HG02885 (cell line): Measurements from ENCODE around the gene RIBC2.

Experiments
- ATAC-seq: cut with Tn5 transposase; IDR thresholded peaks from one replicate; pipeline ENCODE4 v1.9.1; 2021; ENCODE audit warnings: mild to moderate bottlenecking; ENCODE audit not compliant: unreplicated experiment, poor library complexity

RIBC2 gene

DNA sequence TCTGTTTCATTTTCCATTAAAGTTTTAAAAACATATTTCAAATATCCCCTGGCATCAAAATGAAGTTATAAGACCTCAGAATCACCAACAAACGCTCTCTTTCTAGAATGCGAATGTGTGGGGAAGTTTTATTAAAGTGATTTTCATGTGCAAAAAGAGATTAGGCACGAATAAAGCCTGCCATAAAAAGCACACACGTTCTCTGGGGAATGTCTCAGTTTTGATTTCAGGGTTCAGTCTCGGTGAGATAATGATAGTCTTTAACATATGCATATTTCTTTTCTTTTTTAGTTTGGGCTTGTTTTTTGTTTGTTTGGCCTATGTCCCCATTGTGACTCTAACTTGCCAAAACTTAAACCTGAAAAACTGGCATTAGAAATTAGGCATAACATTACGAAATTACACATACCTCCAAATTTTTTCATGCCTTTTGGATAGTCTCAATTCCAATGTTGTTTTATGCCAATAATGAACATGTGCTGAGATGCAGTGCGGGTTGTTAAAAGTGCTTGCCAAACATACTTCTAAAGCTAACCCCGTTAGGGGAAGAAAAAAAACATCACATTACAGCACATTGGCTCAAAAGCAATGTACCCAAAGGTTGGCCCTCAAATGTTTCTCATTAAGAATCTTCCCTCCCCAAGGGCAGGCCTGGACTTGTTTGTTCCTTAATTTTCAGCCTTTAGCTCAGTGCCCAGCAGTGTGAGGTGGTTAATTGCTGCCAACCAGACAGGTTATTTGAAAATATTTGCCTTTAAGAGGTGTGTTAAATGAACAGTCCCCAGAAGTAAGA is 56.0 kb downstream of the RIBC2 start:
- ATAC-seq = no peak

DNA sequence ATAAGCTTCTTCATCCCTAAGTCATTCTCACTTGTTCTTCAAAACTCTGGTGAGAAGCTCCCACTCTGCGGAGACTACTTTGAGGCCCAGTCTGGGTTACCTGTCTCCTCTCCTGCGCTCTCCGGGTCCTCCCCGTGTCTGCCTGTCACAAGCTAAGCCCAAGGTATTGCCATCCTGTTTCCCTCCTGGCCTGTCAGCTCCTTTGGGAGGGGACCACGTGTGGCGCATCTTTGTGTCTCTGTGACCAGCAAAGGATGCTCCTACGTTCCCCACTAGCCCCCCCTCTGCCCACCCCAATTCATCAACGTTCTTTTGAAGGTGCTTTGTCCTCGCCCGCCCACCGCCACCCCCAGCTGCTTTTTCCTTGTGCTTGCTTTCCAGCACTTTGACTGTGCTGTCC is 57.4 kb downstream of the RIBC2 start:
- no peak for ATAC-seq

DNA sequence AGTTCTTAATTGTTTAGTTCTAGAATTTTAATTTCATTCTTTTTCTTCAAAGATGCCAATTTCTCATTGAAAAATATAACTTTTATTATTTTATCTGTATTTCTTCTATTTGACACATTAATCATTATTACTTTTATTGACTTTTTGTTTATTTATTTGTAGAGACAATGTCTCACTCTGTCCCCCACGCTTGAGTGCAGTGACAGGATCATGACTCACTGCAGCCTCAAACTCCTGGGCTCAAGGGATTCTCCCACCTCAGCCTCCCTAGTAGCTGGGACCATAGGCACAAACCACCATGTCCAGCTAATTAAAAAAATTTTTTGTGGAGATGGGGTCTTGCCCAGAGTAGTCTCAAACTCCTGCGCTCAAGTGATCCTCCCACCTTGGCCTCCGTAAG is 58.9 kb downstream of the RIBC2 start:
- no peak for ATAC-seq

DNA sequence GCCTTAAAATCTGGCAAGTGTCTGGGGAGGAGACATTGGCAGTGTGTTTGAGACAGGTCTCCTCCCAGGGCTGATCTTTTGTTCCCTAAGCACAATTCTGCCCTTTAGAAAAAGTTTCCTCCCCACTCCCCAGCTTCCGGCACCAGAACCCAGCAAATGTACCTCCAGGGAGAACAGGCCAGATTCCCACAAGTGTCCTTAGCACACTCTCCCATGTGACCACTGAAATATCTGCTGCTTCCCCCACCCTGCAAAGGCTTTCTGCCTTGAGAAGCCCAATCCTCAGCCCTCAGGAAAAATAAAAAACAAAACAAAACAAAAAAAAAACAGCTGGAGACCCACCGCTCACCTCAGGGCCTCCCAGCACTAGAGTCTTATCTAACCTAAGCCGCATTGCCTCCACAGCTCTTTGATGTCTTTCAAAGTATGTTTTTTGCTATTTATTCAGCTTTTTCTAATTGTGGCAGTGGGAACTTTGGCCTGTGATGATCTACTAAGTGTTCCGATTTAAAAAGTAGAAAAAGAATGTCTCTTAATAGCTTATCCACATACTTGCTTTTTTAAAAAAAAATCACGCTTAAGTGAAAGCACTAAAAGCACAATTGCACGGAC is 60.2 kb downstream of the RIBC2 start:
- ATAC-seq = no peak

DNA sequence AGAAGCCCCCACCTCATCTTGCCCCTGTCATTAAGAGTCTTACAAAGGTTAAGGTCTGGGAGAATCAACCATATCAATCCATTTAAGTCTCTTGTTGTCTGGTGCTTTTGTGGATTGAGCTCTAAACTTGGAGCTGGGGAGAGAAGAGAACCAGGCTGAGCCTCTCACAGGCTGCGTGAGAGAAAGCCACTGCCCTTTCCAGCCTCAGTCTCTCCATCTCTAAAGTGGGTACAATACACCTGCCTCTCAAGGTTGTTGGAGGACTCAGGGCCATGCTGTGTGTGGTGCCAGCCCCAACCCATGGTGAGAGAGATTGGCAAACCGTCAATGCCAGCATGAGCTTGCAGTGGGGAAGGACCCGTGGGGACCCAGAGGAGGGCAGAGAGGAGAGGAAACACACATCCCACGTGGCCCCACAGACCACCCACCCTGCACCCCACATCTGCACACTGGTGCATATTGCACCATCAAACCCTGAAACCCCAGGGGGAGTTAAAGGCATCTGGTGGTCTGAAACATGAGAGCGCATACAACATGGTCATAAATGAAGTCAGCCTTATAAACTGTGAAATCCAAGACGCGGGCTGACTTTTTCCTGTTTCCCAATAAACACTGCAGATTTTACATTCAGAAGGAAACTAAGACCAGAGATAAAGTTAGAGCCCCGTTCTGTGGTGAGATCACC is 61.7 kb downstream of the RIBC2 start:
- ATAC-seq = no peak

DNA sequence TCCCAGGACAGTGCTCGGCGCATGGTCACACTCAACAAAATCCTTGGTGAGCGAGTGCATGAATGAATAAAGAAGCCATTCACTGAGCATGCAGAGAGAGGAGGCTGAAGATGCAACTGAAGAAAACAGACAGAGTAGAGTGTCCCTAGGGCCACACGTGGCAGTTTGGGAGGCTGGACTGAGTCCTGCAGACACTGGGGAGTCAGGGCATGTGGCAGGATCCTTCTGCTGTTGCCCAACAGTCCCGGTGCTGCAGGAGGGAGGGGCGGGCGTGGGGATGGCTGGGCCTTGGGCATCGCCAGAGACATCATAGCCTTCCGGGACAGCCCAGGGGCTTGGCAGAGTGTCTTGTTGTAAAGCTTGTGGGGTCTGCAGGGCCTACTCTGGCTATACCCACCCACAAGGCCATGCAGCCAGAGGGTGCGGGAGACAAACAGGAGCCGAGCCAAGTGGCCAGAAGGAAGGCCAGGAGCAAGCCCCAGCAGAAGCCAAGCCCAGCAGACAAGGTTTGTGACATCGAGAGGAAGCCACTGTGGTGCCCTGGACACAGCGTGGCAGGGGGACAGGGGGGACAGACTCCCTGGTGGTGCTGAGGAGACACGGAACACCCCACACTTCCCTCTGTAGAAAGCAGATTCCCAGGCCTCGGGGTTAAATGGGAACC is 62.5 kb downstream of the RIBC2 start:
- no peak for ATAC-seq

DNA sequence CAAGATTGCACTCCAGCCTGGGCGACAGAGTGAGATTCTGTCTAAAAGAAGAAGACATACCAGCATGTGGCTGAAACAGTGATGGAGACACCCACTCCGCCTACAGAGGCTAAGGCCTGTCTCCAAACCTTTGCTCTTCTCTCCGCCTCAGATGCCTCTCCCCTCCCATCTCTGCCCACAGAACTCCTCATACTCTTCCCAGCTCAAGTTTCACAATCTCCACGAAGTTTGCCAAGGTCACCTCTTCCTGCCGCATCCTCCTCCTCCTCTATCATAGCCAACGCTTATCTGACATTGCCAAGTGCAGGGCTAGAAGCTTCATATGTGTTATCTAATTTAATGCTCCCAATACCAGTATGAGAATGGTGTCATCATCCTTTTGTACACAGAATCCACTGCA is 63.3 kb downstream of the RIBC2 start:
- no peak for ATAC-seq

DNA sequence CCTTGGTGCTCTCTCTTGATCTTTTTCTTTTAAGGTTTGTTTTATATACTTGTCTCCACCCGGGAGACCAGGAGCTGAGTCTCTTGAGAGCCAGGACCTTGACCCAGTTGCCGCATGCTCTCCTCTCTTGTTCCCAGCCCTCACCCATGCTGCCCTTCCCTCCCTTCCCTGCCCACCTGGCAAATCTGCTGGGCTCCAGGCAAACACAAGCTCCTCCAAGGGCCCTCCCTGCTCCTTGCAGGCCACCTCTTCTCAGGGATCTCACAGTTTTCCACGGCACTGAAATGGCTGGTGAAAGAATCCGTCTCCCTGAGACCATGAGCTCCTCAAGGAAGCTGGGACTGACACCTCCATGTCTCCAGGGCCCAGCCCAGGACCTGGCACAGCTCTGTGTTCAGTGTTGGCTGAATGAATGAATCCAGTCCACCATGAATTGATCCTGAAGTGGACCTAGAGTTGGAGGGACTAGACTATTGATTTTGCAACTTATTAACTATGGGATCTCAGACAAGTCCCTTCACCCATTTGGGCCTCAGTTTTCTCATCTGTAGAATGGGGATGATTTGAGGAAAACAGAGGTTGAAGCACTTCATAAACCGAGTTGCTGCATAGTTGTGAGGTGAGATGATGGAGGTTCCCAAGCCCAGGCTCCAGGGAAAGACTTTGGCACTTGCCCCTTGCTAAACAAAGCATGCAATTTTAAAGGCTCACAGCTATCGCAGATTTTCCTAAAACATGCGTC is 64.0 kb downstream of the RIBC2 start:
- ATAC-seq = no peak

DNA sequence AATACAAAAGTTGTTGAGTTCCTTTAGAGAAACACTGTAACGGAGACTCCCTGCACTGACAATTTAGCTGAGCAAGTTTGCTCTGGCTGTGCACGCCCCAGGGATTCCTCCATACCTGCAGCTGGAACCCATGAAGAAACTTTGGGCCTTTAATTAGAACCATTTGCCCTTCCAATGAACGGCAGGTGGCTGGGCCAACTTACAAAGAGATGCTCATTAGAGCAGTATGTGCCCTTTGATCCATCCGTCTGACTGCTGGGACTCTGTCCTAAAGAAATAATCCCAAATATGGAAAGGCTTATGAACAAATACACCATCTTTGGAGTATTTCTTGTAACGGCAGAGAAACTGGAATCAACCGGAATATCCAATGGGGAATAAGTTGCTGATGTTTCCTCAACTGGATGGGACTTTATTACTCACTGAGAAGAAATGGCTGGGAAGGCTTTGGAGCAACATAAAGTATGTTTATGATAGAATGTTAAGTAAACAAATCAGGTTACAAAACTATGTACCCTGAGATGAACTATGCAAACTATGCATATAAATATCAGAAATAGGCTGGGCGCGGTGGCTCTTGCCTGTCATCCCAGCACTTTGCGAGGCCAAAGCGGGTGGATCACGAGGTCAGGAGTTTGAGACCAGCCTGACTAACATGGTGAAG is 64.7 kb downstream of the RIBC2 start:
- no peak for ATAC-seq

DNA sequence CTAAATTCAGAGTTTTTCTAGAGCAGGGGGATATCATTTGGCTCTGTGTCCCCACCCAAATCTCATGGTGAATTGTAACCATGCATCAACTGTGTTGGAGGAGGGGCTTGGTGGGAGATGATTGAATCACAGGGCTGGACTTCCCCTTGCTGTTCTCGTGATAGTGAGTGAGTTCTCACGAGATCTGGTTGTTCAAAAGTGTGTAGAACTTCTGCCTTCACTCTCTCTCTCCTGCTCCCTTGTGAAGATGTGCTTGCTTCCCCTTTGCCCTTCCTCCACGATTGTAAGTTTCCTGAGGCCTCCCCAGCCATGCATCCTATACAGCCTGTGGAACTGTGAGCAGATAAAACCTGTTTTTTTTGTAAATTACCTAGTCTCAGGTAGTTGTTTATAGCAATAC is 67.2 kb downstream of the RIBC2 start:
- no peak for ATAC-seq

DNA sequence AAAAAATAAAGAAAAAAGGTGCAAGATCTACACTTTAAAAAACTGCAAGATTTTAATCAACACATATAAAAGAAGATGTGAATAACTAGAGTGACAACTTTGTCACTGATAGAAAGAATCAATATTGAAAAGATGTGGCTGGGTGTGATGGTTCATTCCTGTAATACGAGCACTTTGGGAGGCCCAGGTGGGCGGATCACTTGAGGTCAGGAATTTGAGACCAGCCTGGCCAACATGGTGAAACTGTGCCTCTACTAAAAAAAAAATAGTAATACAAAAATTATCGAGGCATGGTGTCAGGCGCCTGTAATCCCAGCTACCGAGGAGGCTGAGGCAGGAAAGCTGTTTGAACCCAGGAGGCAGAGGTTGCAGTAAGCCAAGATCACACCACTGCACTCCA is 68.2 kb downstream of the RIBC2 start:
- ATAC-seq = no peak
